Mesenchymal stem cell (in vitro differentiated cells and primary cell): Measurements from ENCODE around the gene TXNDC17.

ENCODE experiments used
- DNase-seq: peaks from one replicate; pipeline ENCODE4 v3.0.0-alpha.2; 2013
- H2AFZ ChIP-seq: one replicate; pipeline ENCODE4 v1.6.1; 2013; ENCODE audit warnings: low read depth, mild to moderate bottlenecking, control low read depth, inconsistent platforms, low read length, moderate library complexity
- H2AK5ac ChIP-seq: 2 replicates; pipeline ENCODE4 v1.6.1; 2013; ENCODE audit warnings: low read length, moderate library complexity, mild to moderate bottlenecking, inconsistent platforms; ENCODE audit not compliant: severe bottlenecking
- H2BK120ac ChIP-seq: one replicate; pipeline ENCODE4 v1.6.1; 2013; ENCODE audit warnings: low read depth, mild to moderate bottlenecking, inconsistent platforms, low read length, moderate library complexity
- H2BK12ac ChIP-seq, 2 experiments: one replicate each; pipeline ENCODE4 v1.6.1; 2013; ENCODE audit warnings: inconsistent platforms in 2 of 2, low read length in 2 of 2, mild to moderate bottlenecking in 2 of 2, moderate library complexity in 2 of 2, control low read depth in 1 of 2
- H2BK15ac ChIP-seq: one replicate; pipeline ENCODE4 v1.6.1; 2013; ENCODE audit warnings: mild to moderate bottlenecking, low read depth, inconsistent platforms; ENCODE audit not compliant: poor library complexity, severe bottlenecking
- H2BK5ac ChIP-seq: 2 replicates; pipeline ENCODE4 v1.6.1; 2013; ENCODE audit warnings: low read depth, mild to moderate bottlenecking, low read length, control low read depth, inconsistent platforms; ENCODE audit not compliant: poor library complexity, severe bottlenecking
- H3K14ac ChIP-seq, 2 experiments: one replicate each; pipeline ENCODE4 v1.6.1; 2013; ENCODE audit warnings: inconsistent platforms in 2 of 2, low read length in 2 of 2, control low read depth in 1 of 2, mild to moderate bottlenecking in 1 of 2, moderate library complexity in 1 of 2
- H3K18ac ChIP-seq, 2 experiments: one replicate each; pipeline ENCODE4 v1.6.1; 2013; ENCODE audit warnings: inconsistent platforms in 2 of 2, low read length in 2 of 2, control low read depth in 1 of 2, low read depth in 1 of 2, mild to moderate bottlenecking in 1 of 2
- H3K23ac ChIP-seq, 2 experiments: one replicate each; pipeline ENCODE4 v1.6.1; 2013; ENCODE audit warnings: inconsistent platforms in 2 of 2, low read length in 2 of 2, mild to moderate bottlenecking in 2 of 2, moderate library complexity in 2 of 2, control low read depth in 1 of 2
- H3K27ac ChIP-seq: 2 replicates; pipeline ENCODE4 v1.5.1; 2013; ENCODE audit warnings: mild to moderate bottlenecking, moderate library complexity, low read length, control low read depth, inconsistent platforms; ENCODE audit not compliant: poor library complexity, severe bottlenecking
- H3K27me3 ChIP-seq, 2 experiments: 2 replicates each; pipeline versions ENCODE4 v1.6.1 to v1.7.0; 2013; ENCODE audit warnings: low read length in 2 of 2, mild to moderate bottlenecking in 2 of 2, moderate library complexity in 2 of 2, control low read depth in 1 of 2, inconsistent platforms in 1 of 2; ENCODE audit not compliant: control insufficient read depth in 1 of 2, insufficient read depth in 1 of 2
- H3K36me3 ChIP-seq, 2 experiments: 2 replicates each; pipeline versions ENCODE4 v1.6.1 to v1.7.0; 2013; ENCODE audit warnings: low read length in 2 of 2, control low read depth in 1 of 2, inconsistent platforms in 1 of 2, low read depth in 1 of 2, mild to moderate bottlenecking in 1 of 2; ENCODE audit not compliant: insufficient read depth in 2 of 2, control insufficient read depth in 1 of 2
- H3K4ac ChIP-seq, 2 experiments: one replicate each; pipeline ENCODE4 v1.6.1; 2013; ENCODE audit warnings: inconsistent platforms in 2 of 2, low read length in 2 of 2, mild to moderate bottlenecking in 2 of 2, moderate library complexity in 2 of 2, control low read depth in 1 of 2, low read depth in 1 of 2
- H3K4me1 ChIP-seq: 2 replicates; pipeline ENCODE4 v1.6.1; 2013; ENCODE audit warnings: low read depth, low read length, control low read depth; ENCODE audit not compliant: control insufficient read depth, insufficient read depth
- H3K4me2 ChIP-seq: 2 replicates; pipeline ENCODE4 v1.6.1; 2013; ENCODE audit warnings: low read length, mild to moderate bottlenecking, inconsistent platforms; ENCODE audit not compliant: poor library complexity, severe bottlenecking
- H3K4me3 ChIP-seq, 2 experiments: 2 replicates each; pipeline versions ENCODE4 v1.5.1 to v1.7.0; 2013; ENCODE audit warnings: low read length in 2 of 2, mild to moderate bottlenecking in 2 of 2, control low read depth in 1 of 2, low read depth in 1 of 2; ENCODE audit not compliant: insufficient read depth in 1 of 2
- H3K79me1 ChIP-seq: replicated peaks from 2 replicates; pipeline ENCODE4 v1.6.1; 2013; ENCODE audit warnings: mild to moderate bottlenecking, control low read depth, low read length, inconsistent platforms; ENCODE audit not compliant: poor library complexity, severe bottlenecking
- H3K9ac ChIP-seq: 2 replicates; pipeline ENCODE4 v1.7.0; 2013; ENCODE audit warnings: mild to moderate bottlenecking, low read length, moderate library complexity
- H3K9me3 ChIP-seq: 2 replicates; pipeline ENCODE4 v1.7.0; 2013; ENCODE audit warnings: mild to moderate bottlenecking, low read length; ENCODE audit not compliant: control insufficient read depth
- H4K8ac ChIP-seq: one replicate; pipeline ENCODE4 v1.6.1; 2013; ENCODE audit warnings: inconsistent platforms, mild to moderate bottlenecking, low read length, moderate library complexity
- H4K91ac ChIP-seq: one replicate; pipeline ENCODE4 v1.6.1; 2013; ENCODE audit warnings: mild to moderate bottlenecking, low read length, inconsistent platforms
- WGBS: methylation state at CpG from one replicate; pipeline ENCODE4 v1.1.7; 2013; ENCODE audit warnings: mixed read lengths; 5-methylcytosine and 5-hydroxymethylcytosine counted together

Gene TXNDC17

DNA sequence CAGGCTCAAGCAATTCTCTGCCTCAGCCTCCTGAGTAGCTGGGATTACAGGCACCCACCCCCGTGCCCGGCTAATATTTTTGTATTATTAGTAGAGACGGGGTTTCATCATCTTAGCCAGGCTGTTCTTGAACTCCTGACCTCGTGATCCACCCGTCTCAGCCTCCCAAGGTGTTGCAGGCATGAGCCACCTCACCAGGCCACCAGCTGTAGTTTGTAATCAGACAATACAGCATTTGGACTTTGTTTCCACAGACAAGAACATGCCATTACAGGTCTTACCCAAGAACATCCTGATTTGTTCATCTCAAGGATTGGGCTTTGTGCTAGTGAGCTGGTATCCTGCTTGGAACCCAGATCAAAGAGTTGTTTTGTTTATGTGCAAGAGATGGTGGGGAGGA, 40.8 kb downstream of the TXNDC17 start:
- Histone ChIP-seq H2AFZ (no peak overlapping the region), H3K14ac (no peak overlapping the region), H3K9me3 (no peaks in the 10 kb centered on the region), H3K23ac (no peak overlapping the region), H3K9ac (no peak overlapping the region), H3K27me3 (peaks cover 27 to 72% of the 10 kb centered on the region in 2 experiments), H3K36me3 (no peaks in the 10 kb centered on the region), H3K4me3 (no peak overlapping the region), H2BK12ac (no peak overlapping the region), H3K4ac (no peak overlapping the region), H3K18ac (no peak overlapping the region), H3K27ac (no peak overlapping the region), H4K8ac (no peak overlapping the region), H2BK120ac (no peak overlapping the region), H2BK5ac (no peak overlapping the region), H2BK15ac (no peak overlapping the region), H4K91ac (no peak overlapping the region), H3K4me2 (no peak overlapping the region), H2AK5ac (no peak overlapping the region), H3K4me1 (no peaks in the 10 kb centered on the region), H3K79me1 (no peaks in the 10 kb centered on the region)
- WGBS: 82% methylated on average over 5 of the region's 5 CpGs
- no peak for DNase-seq

- H3K79me1 ChIP-seq: no peaks in the 10 kb centered on the region
- no peak overlapping the region for H3K4me3 ChIP-seq
- H2BK15ac ChIP-seq: no peak overlapping the region
- no peak overlapping the region for H3K14ac ChIP-seq
- H2BK12ac ChIP-seq: no peak overlapping the region
- H4K8ac ChIP-seq: no peak overlapping the region
- no peaks in the 10 kb centered on the region for H3K9me3 ChIP-seq
- H3K4me1 ChIP-seq: no peaks in the 10 kb centered on the region
- no peak overlapping the region for H2AFZ ChIP-seq
- no peak overlapping the region for H2BK5ac ChIP-seq
- no peak for DNase-seq
- no peak overlapping the region for H3K18ac ChIP-seq
- no peak overlapping the region for H3K4ac ChIP-seq
- H2BK120ac ChIP-seq: no peak overlapping the region
- H2AK5ac ChIP-seq: no peak overlapping the region
- H3K23ac ChIP-seq: no peak overlapping the region
- H3K4me2 ChIP-seq: no peak overlapping the region
- no peak overlapping the region for H4K91ac ChIP-seq
- H3K36me3 ChIP-seq: no peaks in the 10 kb centered on the region
- H3K27me3 ChIP-seq: peaks cover 21 to 71% of the 10 kb centered on the region in 2 experiments
- 77% methylated on average over 4 of the region's 4 CpGs for WGBS
- H3K27ac ChIP-seq: no peak overlapping the region
- H3K9ac ChIP-seq: no peak overlapping the region
Observed at GRCh38 chr17:6682339-6682738, 41.5 kb downstream of the TXNDC17 start.

GRCh38 chr17:6683081-6683684, 42.3 kb downstream of the TXNDC17 start:
- no peak overlapping the region for H3K9ac ChIP-seq
- no peak overlapping the region for H2BK12ac ChIP-seq
- 72% methylated on average over 2 of the region's 3 CpGs for WGBS
- H3K4me3 ChIP-seq: no peak overlapping the region
- H3K79me1 ChIP-seq: no peaks in the 10 kb centered on the region
- H3K14ac ChIP-seq: no peak overlapping the region
- no peak overlapping the region for H3K23ac ChIP-seq
- H2AK5ac ChIP-seq: no peak overlapping the region
- no peak overlapping the region for H4K91ac ChIP-seq
- peaks cover 14 to 67% of the 10 kb centered on the region in 2 experiments for H3K27me3 ChIP-seq
- H3K9me3 ChIP-seq: no peaks in the 10 kb centered on the region
- no peak overlapping the region for H3K4me2 ChIP-seq
- no peak overlapping the region for H3K27ac ChIP-seq
- no peak overlapping the region for H2BK15ac ChIP-seq
- no peak overlapping the region for H2AFZ ChIP-seq
- H3K18ac ChIP-seq: no peak overlapping the region
- DNase-seq: no peak
- no peak overlapping the region for H2BK120ac ChIP-seq
- no peak overlapping the region for H2BK5ac ChIP-seq
- H4K8ac ChIP-seq: no peak overlapping the region
- no peaks in the 10 kb centered on the region for H3K4me1 ChIP-seq
- H3K36me3 ChIP-seq: no peaks in the 10 kb centered on the region
- H3K4ac ChIP-seq: no peak overlapping the region

DNA sequence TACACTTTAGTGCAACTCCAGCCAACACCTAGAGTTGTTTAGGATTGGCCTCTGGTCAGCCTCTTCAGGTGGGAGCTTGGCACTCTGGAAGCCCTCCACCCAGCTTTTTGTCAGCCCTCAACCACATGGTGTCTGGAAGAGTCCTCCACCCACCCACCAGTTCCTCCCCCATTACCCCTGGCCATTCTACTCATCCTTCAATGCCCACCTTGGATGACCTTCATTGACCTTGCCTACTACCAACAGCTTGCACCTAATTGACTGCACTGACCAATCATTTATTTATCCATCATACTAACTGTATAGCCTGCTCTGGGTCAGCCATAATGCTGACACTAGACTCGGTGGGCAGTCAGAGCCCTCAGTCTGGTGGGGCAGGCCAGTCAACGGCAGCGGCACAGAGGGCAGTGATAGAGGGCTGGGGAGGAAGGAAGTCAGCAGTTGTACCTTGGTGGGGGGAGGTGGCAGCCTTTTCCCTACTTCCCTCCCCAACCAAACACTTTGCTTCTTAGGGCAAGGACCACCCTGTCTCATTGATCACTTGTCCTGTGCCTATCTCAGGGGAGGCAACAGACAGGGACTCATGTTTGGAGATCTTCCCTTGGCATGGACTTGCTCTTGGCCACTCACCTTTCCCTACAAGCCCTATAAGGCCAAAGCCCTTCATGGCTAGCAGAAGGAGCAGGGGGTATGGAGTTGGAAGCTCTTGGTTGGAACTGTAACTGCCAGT, 43.0 kb downstream of the TXNDC17 start:
- Histone ChIP-seq H4K91ac (no peak overlapping the region), H3K4me3 (no peak overlapping the region), H3K4ac (no peak overlapping the region), H2BK120ac (no peak overlapping the region), H3K4me2 (no peak overlapping the region), H2BK12ac (no peak overlapping the region), H2AFZ (no peak overlapping the region), H3K9me3 (no peaks in the 10 kb centered on the region), H2BK15ac (no peak overlapping the region), H3K4me1 (no peaks in the 10 kb centered on the region), H3K79me1 (no peaks in the 10 kb centered on the region), H3K36me3 (no peaks in the 10 kb centered on the region), H3K9ac (no peak overlapping the region), H4K8ac (no peak overlapping the region), H2BK5ac (no peak overlapping the region), H3K18ac (no peak overlapping the region), H2AK5ac (no peak overlapping the region), H3K27me3 (peaks cover 7 to 62% of the 10 kb centered on the region in 2 experiments), H3K23ac (no peak overlapping the region), H3K27ac (no peak overlapping the region), H3K14ac (no peak overlapping the region)
- DNase-seq: no peak
- WGBS: 81% methylated on average over 3 of the region's 3 CpGs
